Measurements from ENCODE around the gene ABTB2. TPM values are rescaled to one million over a fixed set of nuclear protein-coding genes. Genes with fewer than 3 reads are reported as not detected.
"Not testable (repeated sequence)": the region's sequence is repeated elsewhere in the genome, so short reads cannot be mapped to it uniquely, and the experiment has no call there.

Gene ABTB2
- total RNA-seq, 1 donor = 5.1 TPM

DNA sequence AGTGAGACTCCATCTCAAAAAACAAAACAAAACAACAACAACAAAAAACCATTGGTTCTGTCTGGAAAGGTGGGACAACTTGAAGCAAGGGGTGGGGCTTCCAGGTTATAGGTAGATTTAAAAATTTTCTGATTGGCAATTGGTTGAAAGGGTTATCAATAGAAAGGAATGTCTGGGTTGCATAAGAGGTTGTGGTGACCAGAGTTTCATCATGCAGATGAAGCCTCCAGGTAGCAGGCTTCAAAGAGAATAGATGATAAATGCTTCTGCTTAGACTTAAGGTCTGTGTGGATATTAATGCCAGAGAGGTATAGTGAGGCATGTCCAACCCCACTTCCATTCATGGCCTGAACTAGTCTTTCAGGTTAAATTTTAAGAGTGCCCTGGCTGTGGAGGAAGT, 135.8 kb downstream of the ABTB2 start:
- Histone ChIP-seq H4K20me1 (ENCODE audit: insufficient read depth, low read length) (peaks cover 19% of the 10 kb centered on the region), H3K27ac (ENCODE audit: low read depth, low read length) (no peak overlapping the region), H3K36me3 (ENCODE audit: insufficient read depth, low read length) (no peaks in the 10 kb centered on the region), H3K4me1 (ENCODE audit: insufficient read depth, low read length) (peaks cover 13% of the 10 kb centered on the region), H3K4me3 (ENCODE audit: insufficient read depth, low read length) (no peak overlapping the region), H3K27me3 (ENCODE audit: insufficient read depth, low read length) (peaks cover 3% of the 10 kb centered on the region), H2AFZ (ENCODE audit: low read length) (no peak overlapping the region), H3K4me2 (ENCODE audit: insufficient read depth, low read length) (no peak overlapping the region), H3K9me3 (ENCODE audit: low read depth, low read length) (no peaks in the 10 kb centered on the region), H3K79me2 (ENCODE audit: insufficient read depth, low read length) (no peaks in the 10 kb centered on the region)
- TF ChIP-seq, protein P1, sequence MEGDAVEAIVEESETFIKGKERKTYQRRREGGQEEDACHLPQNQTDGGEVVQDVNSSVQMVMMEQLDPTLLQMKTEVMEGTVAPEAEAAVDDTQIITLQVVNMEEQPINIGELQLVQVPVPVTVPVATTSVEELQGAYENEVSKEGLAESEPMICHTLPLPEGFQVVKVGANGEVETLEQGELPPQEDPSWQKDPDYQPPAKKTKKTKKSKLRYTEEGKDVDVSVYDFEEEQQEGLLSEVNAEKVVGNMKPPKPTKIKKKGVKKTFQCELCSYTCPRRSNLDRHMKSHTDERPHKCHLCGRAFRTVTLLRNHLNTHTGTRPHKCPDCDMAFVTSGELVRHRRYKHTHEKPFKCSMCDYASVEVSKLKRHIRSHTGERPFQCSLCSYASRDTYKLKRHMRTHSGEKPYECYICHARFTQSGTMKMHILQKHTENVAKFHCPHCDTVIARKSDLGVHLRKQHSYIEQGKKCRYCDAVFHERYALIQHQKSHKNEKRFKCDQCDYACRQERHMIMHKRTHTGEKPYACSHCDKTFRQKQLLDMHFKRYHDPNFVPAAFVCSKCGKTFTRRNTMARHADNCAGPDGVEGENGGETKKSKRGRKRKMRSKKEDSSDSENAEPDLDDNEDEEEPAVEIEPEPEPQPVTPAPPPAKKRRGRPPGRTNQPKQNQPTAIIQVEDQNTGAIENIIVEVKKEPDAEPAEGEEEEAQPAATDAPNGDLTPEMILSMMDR (IDR thresholded peaks at IDR 0.05; ENCODE audit: extremely low read depth, low read depth, low read length) = no peak
- no peak for DNase-seq (ENCODE audit: insufficient read length, low spot score, missing footprints)

DNA sequence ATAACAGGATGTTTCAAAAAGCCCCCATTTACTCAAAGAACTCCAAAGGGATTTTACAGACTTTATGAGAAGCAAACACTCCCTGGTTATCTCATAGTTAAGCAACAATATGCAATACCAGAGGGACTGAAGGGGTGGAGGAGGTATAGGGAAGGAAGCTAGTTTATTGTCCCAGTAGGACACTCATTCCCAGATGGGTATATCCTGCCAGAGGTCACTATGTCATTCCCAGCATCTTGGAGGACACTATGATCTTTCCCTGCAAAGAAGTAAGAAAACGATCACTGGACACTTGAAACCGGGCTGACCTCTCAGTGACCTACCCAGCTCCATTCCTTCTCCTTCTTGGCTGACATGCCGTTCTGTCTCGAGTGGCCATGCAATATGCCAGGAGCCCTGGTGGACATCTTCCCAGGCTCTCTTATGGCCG, 137.9 kb downstream of the ABTB2 start:
- Histone ChIP-seq H3K4me3 (ENCODE audit: insufficient read depth, low read length) (no peak overlapping the region), H3K9me3 (ENCODE audit: low read depth, low read length) (no peaks in the 10 kb centered on the region), H3K27ac (ENCODE audit: low read depth, low read length) (no peak overlapping the region), H3K4me1 (ENCODE audit: insufficient read depth, low read length) (peaks cover 16% of the 10 kb centered on the region), H2AFZ (ENCODE audit: low read length) (no peak overlapping the region), H3K36me3 (ENCODE audit: insufficient read depth, low read length) (no peaks in the 10 kb centered on the region), H3K79me2 (ENCODE audit: insufficient read depth, low read length) (no peaks in the 10 kb centered on the region), H3K4me2 (ENCODE audit: insufficient read depth, low read length) (no peak overlapping the region), H4K20me1 (ENCODE audit: insufficient read depth, low read length) (peaks cover 23% of the 10 kb centered on the region), H3K27me3 (ENCODE audit: insufficient read depth, low read length) (peaks cover 3% of the 10 kb centered on the region)
- TF ChIP-seq, protein P1 (IDR thresholded peaks at IDR 0.05; ENCODE audit: extremely low read depth, low read depth, low read length) = no peak
- no peak for DNase-seq (ENCODE audit: insufficient read length, low spot score, missing footprints)

DNA sequence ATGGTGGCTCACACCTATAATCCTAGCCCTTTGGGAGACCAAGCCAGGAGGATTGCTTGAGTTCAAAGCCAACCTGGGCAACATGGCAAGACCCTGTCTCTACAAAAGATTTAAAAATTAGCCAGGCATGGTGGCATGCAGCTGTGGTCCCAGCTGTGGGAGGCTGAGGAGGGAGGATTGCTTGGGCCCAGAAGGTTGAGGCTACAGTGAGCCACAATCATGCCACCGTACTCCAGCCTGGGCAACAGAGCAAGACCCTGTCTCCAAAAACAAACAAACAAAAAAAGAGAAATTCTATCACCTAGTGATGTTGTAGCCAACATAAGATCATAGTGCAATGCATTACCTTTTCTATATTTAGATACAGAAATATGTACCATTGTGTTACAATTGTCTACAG, 138.5 kb downstream of the ABTB2 start:
- Histone ChIP-seq H3K79me2 (ENCODE audit: insufficient read depth, low read length) (no peaks in the 10 kb centered on the region), H3K4me2 (ENCODE audit: insufficient read depth, low read length) (no peak overlapping the region), H3K9me3 (ENCODE audit: low read depth, low read length) (no peaks in the 10 kb centered on the region), H3K27me3 (ENCODE audit: insufficient read depth, low read length) (peaks cover 2% of the 10 kb centered on the region), H3K36me3 (ENCODE audit: insufficient read depth, low read length) (no peaks in the 10 kb centered on the region), H2AFZ (ENCODE audit: low read length) (no peak overlapping the region), H3K27ac (ENCODE audit: low read depth, low read length) (no peak overlapping the region), H4K20me1 (ENCODE audit: insufficient read depth, low read length) (peaks cover 22% of the 10 kb centered on the region), H3K4me1 (ENCODE audit: insufficient read depth, low read length) (peaks cover 20% of the 10 kb centered on the region), H3K4me3 (ENCODE audit: insufficient read depth, low read length) (no peak overlapping the region)
- TF ChIP-seq, protein P1 (IDR thresholded peaks at IDR 0.05; ENCODE audit: extremely low read depth, low read depth, low read length) = no peak
- DNase-seq (ENCODE audit: insufficient read length, low spot score, missing footprints) = no peak

DNA sequence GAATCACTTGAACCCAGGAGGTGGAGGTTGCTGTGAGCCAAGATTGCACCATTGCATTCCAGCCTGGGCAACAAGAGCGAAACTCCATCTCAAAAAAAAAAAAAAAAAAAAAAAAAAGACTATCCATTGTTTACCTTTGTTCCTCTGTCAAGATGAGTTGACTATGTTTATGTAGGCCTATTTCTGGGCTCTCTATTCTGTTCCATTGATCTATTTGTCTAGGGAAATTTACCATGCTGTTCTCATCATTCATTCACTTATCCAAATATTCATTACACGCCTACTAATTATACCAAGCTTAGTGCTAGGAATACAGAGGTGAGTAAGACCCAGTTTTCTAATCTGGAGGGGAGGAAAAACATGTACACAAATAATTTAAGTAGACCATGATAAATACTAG, 139.1 kb downstream of the ABTB2 start:
- H3K9me3 ChIP-seq (ENCODE audit: low read depth, low read length); H2AFZ ChIP-seq (ENCODE audit: low read length); DNase-seq (ENCODE audit: insufficient read length, low spot score, missing footprints); H3K36me3 ChIP-seq (ENCODE audit: insufficient read depth, low read length); H3K27me3 ChIP-seq (ENCODE audit: insufficient read depth, low read length); H3K79me2 ChIP-seq (ENCODE audit: insufficient read depth, low read length); H3K27ac ChIP-seq (ENCODE audit: low read depth, low read length); H3K4me2 ChIP-seq (ENCODE audit: insufficient read depth, low read length); H3K4me3 ChIP-seq (ENCODE audit: insufficient read depth, low read length): not testable (repeated sequence)
- Histone ChIP-seq H4K20me1 (ENCODE audit: insufficient read depth, low read length) (peaks cover 19% of the 10 kb centered on the region), H3K4me1 (ENCODE audit: insufficient read depth, low read length) (peaks cover 20% of the 10 kb centered on the region)

All from osteoblast (primary cell).